Peyer's patch (tissue), 4 donors: ENCODE results near the gene RBM23. TPM values are rescaled to one million over a fixed set of nuclear protein-coding genes. Genes with fewer than 3 reads are reported as not detected.
"Not testable (repeated sequence)": the region's sequence is repeated elsewhere in the genome, so short reads cannot be mapped to it uniquely, and the experiment has no call there.

Experiments used
- DNase-seq, 3 donors: peaks; one replicate each; pipeline ENCODE4 v3.0.0-alpha.2; 2017 to 2019
- H3K27ac ChIP-seq, 4 donors: fragments of 200-600 bp; sonication (generic); one replicate each; pipeline ENCODE4 v1.5.1; 2016 to 2019
- H3K27me3 ChIP-seq, 2 donors: fragments of 200-600 bp; sonication (generic); one replicate each; pipeline ENCODE4 v1.5.1; 2019
- H3K36me3 ChIP-seq, 3 donors: fragments of 200-600 bp; sonication (generic); one replicate each; pipeline ENCODE4 v1.5.1; 2016 to 2019
- H3K4me1 ChIP-seq, 4 donors: fragments of 200-600 bp; sonication (generic); one replicate each; pipeline ENCODE4 v1.5.1; 2016 to 2019
- H3K4me3 ChIP-seq, 4 donors: fragments of 200-600 bp; sonication (generic); 1 replicate in 3 of 4; 2 replicates in 1 of 4; pipeline ENCODE4 v1.5.1; 2016 to 2019; ENCODE audit warnings: mild to moderate bottlenecking in 1 of 4
- H3K9me3 ChIP-seq, 4 donors: fragments of 200-600 bp; sonication (generic); one replicate each; pipeline ENCODE4 v1.5.1; 2016 to 2019; ENCODE audit warnings: mild to moderate bottlenecking in 1 of 4
- CTCF ChIP-seq, 6 experiments: fragments of 450-650 bp in 4 of 6; fragments of 200-600 bp in 2 of 6; sonication (generic) in 1 of 6; IDR thresholded peaks; one replicate each; pipeline ENCODE4 v1.5.1; 2017 to 2019; ENCODE audit warnings: antibody characterized with exemption in 6 of 6, mild to moderate bottlenecking in 3 of 6, moderate library complexity in 1 of 6
- POLR2A ChIP-seq, 2 donors: fragments of 450-650 bp; IDR thresholded peaks; one replicate each; pipeline ENCODE4 v1.5.1; 2017; ENCODE audit warnings: antibody characterized with exemption in 2 of 2, mild to moderate bottlenecking in 2 of 2, moderate library complexity in 2 of 2
- total RNA-seq, 4 donors: library from RNA; depleted of rRNA; stranded (reverse); fragments of >200 nt; gene quantifications; one replicate each; pipeline ENCODE4 v1.1.0, GENCODE V29; 2016

RBM23 gene
- total RNA-seq, 4 donors from 2014 or later: 84.4 to 155 (median 116) TPM

GRCh38 chr14:22952418-22952817 is 33.5 kb upstream of the RBM23 start:
- DNase-seq: no peak
- no peaks in the 10 kb centered on the region for H3K27me3 ChIP-seq
- TF ChIP-seq CTCF (IDR thresholded peaks at IDR 0.05) (no peak), POLR2A (IDR thresholded peaks at IDR 0.05) (no peak)
- H3K9me3 ChIP-seq: no peaks in the 10 kb centered on the region
- H3K27ac ChIP-seq: no peak overlapping the region
- H3K36me3 ChIP-seq: peaks cover 0 to 52% (median 0%) of the 10 kb centered on the region in 3 donors
- peaks cover 0 to 16% (median 0%) of the 10 kb centered on the region in 4 donors for H3K4me1 ChIP-seq
- H3K4me3 ChIP-seq: no peak overlapping the region

GRCh38 chr14:22951795-22952194 is 32.8 kb upstream of the RBM23 start:
- not testable (repeated sequence) for H3K9me3 ChIP-seq, DNase-seq, H3K27me3 ChIP-seq, H3K4me3 ChIP-seq, H3K27ac ChIP-seq
- peaks cover 0 to 58% (median 0%) of the 10 kb centered on the region in 3 donors for H3K36me3 ChIP-seq
- peaks cover 0 to 13% (median 0%) of the 10 kb centered on the region in 4 donors for H3K4me1 ChIP-seq

- Histone ChIP-seq H3K27ac (no peak overlapping the region), H3K36me3 (peaks cover 0 to 50% (median 0%) of the 10 kb centered on the region in 3 donors), H3K27me3 (no peaks in the 10 kb centered on the region), H3K4me1 (no peaks in the 10 kb centered on the region), H3K9me3 (no peaks in the 10 kb centered on the region), H3K4me3 (no peak overlapping the region)
- DNase-seq: no peak
- TF ChIP-seq POLR2A (IDR thresholded peaks at IDR 0.05) (no peak), CTCF (IDR thresholded peaks at IDR 0.05) (no peak)
Measured at GRCh38 chr14:22945642-22946041, 26.7 kb upstream of the RBM23 start.

GRCh38 chr14:22939684-22940083 is 20.7 kb upstream of the RBM23 start:
- H3K9me3 ChIP-seq: no peaks in the 10 kb centered on the region
- H3K4me3 ChIP-seq: no peak overlapping the region
- H3K4me1 ChIP-seq: no peaks in the 10 kb centered on the region
- H3K27ac ChIP-seq: no peak overlapping the region
- DNase-seq: no peak
- H3K27me3 ChIP-seq: no peaks in the 10 kb centered on the region
- TF ChIP-seq POLR2A (IDR thresholded peaks at IDR 0.05) (no peak), CTCF (IDR thresholded peaks at IDR 0.05) (no peak)
- no peaks in the 10 kb centered on the region for H3K36me3 ChIP-seq

GRCh38 chr14:22935156-22935555 is 16.2 kb upstream of the RBM23 start:
- no peaks in the 10 kb centered on the region for H3K9me3 ChIP-seq
- no peak overlapping the region for H3K4me3 ChIP-seq
- H3K27me3 ChIP-seq: no peaks in the 10 kb centered on the region
- no peak for TF ChIP-seq CTCF (IDR thresholded peaks at IDR 0.05)
- TF ChIP-seq POLR2A (IDR thresholded peaks at IDR 0.05): no peak
- no peaks in the 10 kb centered on the region for H3K4me1 ChIP-seq
- no peaks in the 10 kb centered on the region for H3K36me3 ChIP-seq
- DNase-seq: no peak
- H3K27ac ChIP-seq: no peak overlapping the region

- no peaks in the 10 kb centered on the region for H3K27me3 ChIP-seq
- peaks cover 0 to 11% (median 5%) of the 10 kb centered on the region in 4 donors for H3K4me1 ChIP-seq
- no peaks in the 10 kb centered on the region for H3K36me3 ChIP-seq
- no peak overlapping the region for H3K27ac ChIP-seq
- TF ChIP-seq CTCF (IDR thresholded peaks at IDR 0.05): no peak
- no peak for TF ChIP-seq POLR2A (IDR thresholded peaks at IDR 0.05)
- DNase-seq: no peak
- H3K9me3 ChIP-seq: no peaks in the 10 kb centered on the region
- no peak overlapping the region for H3K4me3 ChIP-seq
Measured at GRCh38 chr14:22932146-22932545, 13.2 kb upstream of the RBM23 start.
